Cerebellar nuclear complex (tissue), 1 donor: Measurements from ENCODE around the gene ROMO1.
"Not testable (repeated sequence)": the region's sequence is repeated elsewhere in the genome, so short reads cannot be mapped to it uniquely, and the experiment has no call there.

Source experiments
- DNase-seq, 2 experiments: peaks; one replicate each; lab custom pipeline; 2025; lab: John Stamatoyannopoulos, UW

ROMO1 gene

GRCh38 chr20:35730583-35731468, 31.6 kb downstream of the ROMO1 start:
- DNase-seq: no peak

DNA sequence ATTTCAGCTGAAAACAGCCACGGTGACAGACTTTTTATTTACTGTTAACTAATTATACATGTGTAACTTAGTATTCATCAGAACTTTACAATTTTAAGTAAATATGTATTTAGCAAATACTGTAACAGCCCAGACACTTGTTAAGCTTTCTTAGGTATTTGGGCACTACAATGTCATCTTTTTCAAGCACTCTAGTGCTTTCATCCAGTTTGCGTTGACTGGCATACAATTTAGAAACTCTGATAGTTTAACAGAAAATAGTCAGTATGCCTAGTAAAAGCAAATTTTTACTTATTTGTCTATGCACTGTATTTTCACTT, 32.2 kb downstream of the ROMO1 start:
- DNase-seq: no peak

GRCh38 chr20:35731862-35732643, 32.8 kb downstream of the ROMO1 start:
- DNase-seq: no peak

DNA sequence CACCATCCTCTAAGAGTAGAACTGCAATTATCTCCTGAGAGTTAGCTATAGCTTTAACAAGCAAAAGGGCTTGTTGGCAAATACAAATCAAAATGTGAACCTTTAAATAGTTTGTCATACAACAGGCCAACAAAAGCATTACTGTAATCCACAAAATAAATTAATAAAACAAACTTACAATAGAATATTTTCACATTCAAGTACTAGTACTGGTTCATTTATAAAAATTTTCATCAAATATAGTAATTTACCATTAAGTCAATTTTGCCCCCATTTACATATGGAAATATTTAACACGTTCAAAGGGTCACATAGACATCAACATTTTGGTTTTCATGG, 33.4 kb downstream of the ROMO1 start:
- no peak for DNase-seq

DNA sequence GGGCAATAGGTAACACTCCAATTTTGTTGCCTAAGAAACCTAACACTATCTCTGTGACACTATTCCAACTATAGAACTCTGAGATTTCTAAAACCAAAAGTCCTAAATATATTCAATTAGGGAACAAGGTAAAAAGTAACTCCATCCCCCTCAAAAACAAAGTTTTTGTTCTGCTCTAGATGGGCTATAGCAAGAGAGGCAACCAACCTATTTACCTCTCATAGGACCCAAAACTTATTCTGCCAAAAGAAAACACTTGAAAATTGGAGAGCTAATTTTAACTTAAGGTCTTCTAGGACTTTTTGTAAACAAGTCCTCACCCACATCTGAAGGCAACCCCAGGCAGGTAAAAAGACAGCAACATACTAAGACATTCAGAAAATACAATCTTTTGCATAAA, 35.2 kb downstream of the ROMO1 start:
- DNase-seq: no peak

DNA sequence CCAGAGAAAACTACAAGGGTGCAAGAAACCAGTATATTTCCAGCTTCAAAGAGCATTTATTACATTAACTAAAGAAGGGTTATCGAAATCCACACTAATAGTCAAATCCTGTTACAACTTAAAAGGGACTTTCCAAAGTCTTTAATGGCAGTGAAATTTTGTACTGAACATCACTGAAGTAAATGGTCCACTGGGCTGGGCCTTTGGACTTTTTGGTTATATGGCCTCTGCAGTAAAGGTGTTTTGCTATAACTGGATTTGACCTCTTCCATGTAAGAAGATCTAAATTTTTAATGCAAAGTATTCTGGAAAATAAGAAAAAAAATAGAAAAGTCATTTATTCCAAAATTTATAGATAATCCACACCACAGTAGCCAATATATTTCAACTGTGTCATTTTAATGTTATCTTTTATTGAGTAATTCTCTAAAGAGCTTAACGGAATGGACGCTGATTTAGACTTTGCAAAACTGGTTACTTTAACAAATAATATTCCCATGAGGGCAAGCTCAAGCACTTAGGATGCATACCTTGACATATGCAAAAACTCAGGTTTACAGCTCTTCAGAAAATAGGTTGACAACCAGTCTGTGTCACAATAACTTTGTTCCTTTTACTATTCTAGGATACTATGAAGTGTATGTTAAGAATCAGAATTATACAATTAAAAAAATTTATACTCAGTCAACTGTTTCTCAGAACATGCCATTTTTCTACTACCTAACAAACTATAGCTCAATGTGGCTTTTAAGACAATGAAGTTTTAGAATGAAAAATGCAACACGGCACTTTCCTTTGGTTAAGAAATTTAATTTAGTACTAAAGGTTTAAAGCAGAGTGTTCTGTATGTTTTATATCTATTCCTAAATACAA, 35.8 kb downstream of the ROMO1 start:
- DNase-seq: no peak

- no peak for DNase-seq
Measured at GRCh38 chr20:35735826-35736470, 36.7 kb downstream of the ROMO1 start.

GRCh38 chr20:35737865-35738333, 38.7 kb downstream of the ROMO1 start:
- DNase-seq: no peak

DNA sequence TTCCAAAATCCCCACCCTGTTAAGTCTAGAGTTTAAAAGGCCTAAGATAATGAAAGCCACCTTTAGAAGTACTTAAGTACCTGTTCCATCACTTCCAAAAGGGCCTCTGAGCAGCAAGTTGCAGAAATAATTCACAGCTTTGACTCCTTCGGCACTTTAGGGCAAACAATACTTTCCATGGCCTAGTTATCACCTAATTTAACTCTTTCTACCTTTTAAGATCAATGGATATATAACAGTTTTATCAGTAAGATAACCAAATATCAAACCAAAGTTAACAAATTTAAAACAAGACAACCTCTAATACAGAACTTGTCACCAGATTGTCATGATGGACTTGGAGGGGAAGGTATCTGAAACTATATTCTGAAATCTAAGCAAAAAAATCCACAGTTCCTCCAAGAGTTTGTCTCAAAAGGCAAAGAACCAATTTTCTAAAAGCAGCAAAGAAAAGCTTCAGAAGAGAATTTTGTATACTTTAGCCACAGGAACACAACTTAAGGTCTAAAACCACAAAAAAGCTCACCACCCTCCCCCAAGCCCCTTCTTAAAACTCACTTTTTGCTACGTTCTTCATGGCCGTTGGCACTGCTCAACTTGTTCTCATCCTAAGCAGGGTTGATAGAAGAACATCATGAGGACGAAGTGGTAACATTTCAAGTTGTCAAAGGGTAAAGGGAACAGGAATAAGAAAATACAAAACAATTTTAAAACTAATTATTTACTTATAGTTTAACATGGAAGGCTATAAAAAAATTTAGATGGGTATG, 39.4 kb downstream of the ROMO1 start:
- DNase-seq: no peak

GRCh38 chr20:35739294-35740163, 40.3 kb downstream of the ROMO1 start:
- DNase-seq: no peak

DNA sequence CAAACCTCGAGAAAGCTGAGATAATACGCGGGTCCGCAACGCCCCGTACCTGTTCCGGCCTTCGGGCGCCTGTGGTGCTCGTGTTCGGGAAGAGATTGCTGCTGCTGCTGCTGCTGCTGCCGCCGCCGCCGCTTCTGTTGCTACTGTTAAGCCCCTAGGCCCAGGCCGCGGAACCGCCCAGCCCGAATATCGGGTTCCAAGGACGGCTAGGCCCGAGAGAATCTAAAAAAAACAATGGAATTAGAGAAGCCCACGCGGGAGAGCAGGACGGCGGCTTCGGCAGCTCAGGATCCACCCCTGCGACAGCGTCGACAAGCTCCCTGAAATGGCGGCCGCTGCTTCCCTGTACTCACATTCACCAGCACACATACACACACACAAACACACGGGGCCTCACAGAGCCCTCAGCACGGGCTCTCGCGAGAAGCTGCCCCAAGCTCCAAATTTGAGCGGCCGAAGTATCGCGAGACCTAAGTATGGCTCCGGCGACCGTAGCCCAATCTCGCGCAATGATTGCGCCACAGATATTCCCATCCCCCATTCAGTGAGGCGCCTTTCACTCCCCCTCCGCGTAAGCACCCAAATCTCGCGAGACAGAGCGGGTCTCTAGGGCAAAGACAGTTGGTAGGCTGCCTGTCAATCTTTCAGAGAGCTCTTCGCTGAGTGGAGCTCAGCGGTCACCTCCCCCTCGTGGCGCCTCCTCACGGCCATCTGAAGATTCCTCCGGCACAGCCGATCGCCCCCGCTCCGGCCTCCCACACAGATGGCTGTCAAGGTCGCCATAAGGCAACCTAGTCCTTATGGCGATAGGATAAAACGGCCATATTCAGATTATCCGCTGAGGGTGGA, 42.9 kb downstream of the ROMO1 start, which contains the start of gene RBM39:
Gene RBM39, minus strand, starts transcription at position 369 of the 849 bp plus-strand sequence. CDS start 1,386 bp downstream, outside the sequence.
- DNase-seq: peak; percentile 93 to 100

- DNase-seq: no peak
Measured at GRCh38 chr20:35742741-35743523, 43.7 kb downstream of the ROMO1 start.

DNA sequence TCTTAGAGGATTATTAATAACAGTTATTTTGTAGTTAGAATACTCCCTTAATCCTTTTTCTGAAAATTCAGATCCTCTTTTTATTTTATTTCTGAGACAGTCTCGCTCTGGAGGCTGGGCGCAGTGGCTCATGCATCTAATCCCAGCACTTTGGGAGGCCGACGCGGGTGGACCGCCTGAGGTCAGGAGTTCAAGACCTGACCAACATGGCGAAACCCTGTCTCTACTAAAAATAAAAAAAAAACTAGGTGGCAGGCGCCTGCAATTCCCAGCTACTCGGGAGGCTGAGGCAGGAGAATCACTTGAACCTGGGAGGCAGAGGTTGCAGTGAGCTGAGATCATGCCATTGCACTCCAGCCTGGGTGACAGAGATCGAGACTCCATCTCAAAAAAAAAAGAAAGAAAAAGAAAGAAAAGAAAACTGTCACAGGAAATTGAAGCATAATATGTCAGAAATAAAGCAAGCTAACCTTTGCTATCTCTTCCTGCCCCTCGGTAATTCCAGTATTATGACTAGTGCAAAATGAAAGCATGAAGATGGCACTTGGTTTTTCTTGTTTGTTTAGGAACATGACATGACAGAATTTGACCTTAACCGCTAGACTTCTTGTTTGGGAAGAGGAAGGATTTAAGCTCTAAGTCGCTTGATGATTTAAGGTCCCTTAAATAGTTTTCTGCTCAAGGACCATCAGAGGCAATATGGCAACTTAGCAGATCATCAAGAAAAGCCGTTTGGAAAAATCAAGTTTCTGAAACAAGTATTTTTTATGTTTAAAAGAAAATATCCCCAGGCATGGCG, 44.7 kb downstream of the ROMO1 start:
- no peak for DNase-seq

DNA sequence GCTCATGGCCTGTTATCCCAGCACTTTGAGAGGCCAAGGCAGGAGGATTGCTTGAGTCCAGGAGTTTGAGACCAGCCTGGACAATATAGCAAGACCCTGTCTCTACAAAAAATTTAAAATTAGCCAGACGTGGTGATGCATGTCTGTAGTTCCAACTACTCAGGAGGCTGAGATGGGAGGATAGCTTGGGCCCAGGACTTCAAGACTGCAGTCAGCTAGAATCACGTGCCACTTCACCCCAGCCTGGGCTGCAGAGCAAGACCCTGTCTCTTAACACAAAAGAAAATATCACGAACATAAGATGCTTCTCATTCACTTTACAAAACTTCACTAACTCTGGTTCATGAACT, 45.3 kb downstream of the ROMO1 start:
- DNase-seq: not testable (repeated sequence)
